TTC549 (cell line): ENCODE data around the gene PLEKHJ1.

Experiments used
- FAIRE-seq: peaks from 2 replicates; lab custom pipeline; 2012; peaks lifted over from hg19 to GRCh38; lab: Jason Lieb, UNC

Gene PLEKHJ1

DNA sequence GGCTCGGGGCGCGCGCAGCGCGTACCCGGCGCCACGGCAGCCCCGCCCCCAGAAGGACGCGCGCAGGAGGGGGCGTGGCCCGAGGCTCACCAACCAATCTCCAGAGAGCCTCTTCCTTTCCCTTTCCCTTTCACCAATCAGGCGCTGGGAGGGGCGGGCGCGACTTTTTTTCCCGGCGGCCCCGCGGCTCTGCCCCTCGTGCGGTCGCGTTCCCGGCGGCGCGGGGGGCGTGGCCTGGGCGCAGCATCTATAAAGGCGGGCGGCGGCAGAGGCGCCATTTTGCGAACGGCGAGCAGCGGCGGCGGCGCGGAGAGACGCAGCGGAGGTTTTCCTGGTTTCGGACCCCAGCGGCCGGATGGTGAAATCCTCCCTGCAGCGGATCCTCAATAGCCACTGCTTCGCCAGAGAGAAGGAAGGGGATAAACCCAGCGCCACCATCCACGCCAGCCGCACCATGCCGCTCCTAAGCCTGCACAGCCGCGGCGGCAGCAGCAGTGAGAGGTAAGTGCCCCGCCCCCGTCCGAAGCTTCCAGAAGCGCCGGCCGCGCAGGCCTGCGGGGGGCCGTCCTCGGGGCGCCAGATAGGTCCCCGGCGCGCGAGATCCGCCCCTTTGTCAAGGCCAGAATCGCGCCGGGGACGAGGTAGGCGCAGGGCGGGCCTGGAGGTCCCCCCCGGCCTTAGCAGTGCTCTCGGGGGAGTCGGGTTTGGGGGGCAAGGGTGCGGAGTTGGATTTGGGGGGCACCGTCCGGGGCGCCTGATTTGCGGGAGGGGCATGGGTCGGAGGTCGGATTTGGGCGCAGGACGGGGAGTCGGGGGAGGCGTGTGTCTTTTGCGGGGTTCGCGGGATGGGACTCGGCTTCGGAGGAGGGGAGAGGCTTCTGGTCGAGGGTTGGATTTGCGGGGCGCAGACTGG lies 33.4 kb upstream of the PLEKHJ1 start:
- no peak for FAIRE-seq

DNA sequence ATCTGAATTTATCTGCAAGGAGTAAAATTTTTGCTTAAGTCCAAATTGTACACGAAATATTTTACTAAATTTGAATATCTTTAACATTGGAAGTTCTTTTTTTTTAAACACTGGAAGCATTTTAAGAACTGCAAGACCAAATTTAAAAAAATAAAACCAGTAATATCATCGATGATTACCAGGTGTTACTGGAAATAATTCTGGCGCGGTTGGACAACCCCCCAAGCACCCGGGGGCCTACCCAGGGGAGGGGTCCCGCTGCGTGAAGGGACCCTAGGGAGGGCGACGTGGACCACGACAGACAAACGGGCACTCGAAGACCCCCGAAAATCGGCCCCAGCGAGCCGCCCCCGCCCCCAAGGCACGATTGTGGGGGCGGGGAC lies 32.7 kb upstream of the PLEKHJ1 start:
- no peak for FAIRE-seq

DNA sequence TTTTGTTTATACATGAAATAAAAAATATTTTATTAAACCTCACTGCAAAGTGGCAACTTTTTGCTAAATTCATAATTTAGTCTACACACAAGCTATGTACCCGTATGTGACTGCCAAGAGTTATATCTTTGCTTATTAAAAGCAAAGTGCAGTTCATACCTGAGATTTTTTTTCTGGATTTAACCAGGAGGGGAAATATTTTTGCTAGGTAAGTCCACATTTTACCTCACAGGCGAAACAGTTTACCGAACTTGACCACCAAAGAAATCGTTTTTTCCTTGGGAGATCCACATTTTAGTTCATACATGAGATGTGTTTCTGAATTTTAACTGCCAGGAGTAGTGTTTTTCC lies 32.3 kb upstream of the PLEKHJ1 start:
- FAIRE-seq = no peak

DNA sequence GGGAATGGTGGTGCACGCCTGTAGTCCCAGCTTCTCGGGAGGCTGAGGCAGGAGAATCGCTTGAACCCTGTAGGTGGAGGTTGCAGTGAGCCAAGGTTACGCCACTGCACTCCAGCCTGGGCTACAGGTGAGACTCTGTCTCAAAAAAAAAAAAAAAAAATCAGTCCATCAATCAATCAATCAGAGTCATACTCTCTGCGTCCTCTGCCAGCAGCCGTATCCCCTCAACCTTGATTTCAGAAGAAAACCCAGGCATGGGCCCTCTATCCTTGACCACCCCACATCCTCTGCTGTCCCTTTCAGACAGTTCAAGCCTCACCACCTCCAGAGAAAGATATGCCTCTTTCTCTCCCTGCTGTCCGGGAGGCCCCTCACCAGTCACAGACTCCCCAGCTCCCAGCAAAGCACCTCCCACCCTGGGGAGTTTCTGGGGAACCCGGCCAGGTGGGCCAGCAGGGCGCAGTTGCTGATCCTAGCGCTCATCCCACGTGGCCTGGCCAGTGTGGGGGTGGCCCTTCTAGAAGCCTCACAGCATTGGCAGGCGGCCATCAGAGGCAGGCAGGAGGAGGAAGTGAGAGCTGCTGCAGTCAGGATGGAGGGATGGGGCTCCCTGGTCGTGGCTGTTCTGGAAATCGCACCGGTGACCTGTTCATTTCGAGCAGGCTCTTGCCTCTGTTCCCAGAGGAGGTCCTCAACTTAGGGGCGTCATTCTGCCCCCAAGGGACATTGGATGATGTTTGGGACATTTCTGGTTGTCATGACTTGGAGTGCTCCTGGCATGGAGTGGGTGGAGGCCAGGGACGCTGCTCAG lies 30.3 kb upstream of the PLEKHJ1 start:
- FAIRE-seq = no peak

DNA sequence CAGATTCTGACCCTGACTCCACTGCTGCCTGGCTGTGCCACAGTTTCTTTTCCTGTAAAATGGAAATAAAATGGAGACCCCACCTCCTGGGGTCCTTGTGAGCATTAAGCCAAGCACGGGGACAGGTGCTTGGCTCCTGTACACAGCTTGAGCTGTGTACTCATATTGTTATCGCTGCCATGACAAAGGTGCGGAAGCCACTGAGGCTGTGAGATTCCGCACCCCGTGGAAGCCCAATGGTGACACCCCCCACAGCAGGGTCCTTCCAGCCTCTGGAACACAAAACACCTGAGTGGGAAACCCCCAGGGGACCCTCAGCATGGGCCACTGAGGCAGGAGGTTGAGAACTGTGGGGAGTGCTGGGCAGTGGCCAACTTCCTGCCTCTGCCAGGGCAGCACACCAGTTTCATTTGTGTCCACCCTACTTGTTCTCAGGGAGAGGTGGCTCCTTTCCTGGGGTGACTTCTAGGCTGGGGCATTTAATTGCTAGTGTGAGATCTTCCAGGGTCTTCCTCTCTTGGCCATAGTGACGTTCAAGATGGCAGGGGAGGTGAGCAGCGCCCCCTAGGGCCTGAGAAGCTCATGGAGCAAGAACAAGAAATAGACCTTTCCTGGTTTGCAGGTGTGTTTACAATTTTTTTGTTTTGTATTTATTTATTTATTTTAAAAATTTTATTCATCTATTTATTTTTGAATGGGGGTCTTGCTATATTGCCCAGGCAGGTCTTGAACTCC lies 25.5 kb upstream of the PLEKHJ1 start:
- no peak for FAIRE-seq

DNA sequence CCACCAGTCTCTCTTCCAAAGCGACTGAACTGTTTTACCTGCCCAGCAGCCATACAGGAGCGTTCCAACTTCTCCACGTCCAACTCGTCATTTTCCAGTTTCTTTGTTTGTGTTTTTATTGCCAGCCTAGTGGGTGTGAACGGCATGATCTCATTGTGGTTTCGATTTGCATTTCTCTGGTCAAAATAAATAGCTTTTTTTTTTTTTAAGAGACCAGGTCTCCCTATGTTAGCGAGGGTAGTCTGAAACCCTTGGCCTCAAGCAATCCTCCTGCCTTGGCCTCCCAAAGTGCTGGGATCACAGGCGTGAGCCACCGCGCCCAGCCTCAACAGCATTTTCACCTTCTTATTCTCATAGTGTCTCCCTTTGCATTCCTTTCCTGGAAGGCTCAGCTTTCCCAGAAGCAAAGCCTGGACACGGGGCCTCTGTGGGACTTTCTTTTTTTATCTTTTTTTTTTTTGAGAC lies 24.2 kb upstream of the PLEKHJ1 start:
- no peak for FAIRE-seq

DNA sequence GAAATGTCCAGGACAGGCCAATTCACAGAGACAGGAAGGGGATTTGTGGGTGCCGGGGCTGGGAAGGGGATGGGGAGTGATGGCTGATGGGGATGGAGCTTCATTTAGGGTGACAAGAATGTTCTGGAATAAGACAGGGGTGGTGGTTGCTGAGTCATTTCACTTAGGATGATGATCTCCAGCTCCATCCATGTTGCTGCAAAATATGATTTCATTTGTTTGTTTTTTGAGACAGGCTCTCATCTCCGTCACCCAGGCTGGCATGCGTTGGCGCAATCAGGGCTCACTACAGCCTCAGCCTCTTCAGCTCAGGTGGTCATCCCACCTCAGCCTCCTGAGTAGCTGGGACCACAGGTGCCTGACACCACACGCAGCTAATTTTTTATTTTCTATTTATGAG lies 23.2 kb upstream of the PLEKHJ1 start:
- no peak for FAIRE-seq

DNA sequence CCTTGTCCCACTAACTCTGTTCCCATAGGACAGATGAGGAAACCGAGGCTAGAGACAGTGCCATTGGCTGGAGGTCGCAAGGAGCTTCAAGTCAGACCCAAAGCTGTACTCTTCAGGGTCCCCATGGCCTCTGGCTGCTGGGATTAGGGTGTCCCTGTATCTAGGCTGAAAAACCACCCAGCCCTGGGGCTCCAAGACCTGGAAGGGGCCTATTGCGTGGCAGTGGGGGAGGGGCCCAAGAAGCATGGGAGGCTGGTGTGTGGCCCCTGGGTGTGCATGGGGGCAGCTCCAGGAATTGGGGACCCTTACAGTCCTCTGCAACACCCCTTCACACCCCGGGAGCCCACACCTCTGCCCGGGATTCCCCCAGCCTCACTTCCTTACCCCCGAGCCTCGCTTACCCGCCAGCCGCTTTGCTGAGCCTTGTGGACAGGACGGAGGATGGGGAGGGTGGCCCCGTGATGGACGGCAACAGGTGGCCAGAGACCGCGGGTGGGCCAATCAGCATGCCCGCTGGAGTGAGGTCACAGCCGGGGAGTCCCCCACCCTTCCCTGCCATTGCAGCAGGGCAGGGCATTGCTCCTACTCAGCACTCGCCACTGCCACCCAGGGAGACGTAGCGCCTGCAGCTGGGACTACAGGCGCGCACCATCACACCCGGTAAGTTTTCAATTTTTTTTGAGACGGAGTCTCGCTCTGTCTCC lies 20.0 kb upstream of the PLEKHJ1 start, which contains the start of gene JSRP1:
Gene JSRP1, minus strand, starts transcription at position 436 of the 704 bp plus-strand sequence. CDS start 1,103 bp downstream, outside the sequence.
- FAIRE-seq = no peak

DNA sequence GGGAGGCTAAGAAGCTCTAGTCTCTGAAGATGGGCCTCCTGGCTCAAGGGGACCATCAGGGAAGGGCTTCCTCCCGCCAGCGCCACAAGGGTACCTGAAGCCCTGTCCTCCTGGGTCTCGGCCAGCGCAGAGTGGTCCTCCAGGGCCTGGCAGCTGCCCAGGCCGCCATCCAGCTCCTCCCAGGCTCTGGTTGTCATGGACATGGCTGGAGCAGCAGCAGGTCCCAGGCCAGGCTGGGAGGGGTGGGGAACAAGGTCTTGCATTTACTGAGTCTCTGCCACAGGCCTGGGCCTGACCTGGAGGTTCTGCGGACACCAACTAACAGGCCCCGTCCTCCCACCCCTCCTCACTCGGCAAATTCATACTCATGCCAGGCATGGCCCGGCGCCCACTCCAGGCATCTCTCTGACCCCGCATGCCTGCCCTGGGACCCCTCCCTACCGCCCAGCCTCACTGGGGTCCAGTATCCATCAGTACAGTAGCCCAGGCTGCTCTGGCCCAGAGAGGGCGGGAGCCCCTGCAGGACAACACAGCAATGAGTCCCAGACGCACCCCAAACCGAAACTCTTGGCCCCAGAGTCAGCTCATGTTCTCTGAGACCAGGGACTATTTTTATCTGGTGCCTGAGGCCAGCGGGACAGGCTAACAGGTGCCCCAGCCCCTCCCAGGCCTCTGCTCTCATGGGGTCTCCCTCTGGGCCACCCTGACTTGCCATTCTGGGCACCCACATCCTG lies 19.1 kb upstream of the PLEKHJ1 start:
- no peak for FAIRE-seq

DNA sequence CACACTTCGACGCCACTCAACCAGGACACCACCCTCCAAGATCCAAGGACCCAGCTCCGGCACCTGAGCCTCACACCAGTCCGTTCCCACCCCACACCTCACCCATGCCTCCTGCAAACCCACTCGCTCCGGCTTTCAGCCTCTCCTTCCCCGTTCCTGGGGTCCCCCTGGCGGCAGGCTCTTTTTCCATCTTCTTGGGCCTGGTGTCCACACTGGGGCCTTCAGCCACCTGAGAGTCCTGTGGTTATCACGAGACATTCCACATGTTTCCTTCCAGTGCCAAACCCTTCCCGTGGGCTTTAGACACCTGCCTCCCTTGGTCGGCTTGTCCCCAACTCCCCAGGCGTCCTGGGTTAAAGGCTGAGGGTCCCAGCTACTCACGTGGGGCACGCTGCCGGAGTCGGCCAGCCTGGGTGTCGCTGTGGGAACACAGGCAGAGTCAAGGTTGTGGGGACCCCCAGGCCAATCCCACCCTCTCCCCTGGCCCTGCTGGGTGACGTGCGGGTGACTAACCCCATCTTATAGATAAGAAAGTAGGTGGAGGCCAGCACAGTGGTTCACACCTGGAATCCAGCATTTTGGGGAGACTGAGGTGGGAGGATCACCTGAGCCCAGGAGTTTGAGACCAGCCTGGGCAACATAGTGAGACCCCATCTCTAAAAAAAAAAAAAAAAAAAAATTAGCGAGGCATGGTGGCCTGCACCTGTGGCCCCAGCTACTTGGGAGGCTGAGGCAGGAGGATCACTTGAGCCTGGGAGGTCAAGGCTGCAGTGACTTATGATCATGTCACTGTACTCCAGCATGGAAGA lies 18.1 kb upstream of the PLEKHJ1 start:
- no peak for FAIRE-seq

DNA sequence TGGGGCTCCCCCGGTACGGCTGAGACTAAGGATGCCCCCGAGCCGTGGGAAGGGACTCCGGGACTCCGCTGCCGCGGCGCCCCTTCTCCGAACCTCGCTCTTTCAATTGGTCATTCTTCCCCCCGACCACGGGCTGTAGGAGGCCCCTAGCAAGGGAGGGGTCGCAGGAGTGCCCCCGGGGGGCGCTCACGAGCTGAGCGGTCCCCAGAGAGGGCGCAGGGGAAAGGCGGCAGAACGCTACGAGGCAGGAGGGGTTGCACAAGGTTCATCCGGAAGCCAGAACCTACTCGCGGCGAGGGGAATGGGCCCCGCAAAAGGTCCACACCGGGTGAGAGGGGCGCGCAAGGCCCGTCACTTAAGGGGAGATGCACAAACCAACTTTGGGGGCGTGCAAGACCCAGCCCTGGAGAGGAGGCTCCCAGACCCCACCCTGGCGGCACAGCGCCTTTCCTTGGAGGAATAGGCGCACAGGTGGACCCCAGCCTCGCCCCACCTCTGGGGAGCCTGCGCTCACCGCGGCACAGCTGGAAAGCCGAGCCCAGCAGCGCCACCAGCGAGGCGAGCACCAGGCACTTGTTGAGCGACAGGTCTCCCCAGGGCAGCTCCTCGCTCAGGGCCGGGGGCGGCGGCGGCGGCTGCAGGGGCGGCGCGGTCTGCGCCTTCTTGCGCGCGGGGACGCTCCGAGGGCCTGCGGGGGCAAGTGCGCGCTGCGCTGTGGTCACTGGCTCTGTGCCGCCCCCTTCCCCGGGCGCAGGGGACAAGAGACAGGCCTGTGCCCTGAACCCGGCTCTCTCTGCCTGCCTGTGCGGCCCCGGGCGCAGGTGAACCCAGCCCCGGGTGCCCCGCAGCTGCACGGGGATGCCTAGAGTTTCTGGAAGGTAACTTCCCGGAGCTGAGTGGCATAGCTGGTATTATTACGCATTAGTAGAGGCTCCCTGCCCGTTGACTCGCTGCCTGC lies 17.3 kb upstream of the PLEKHJ1 start:
- no peak for FAIRE-seq

DNA sequence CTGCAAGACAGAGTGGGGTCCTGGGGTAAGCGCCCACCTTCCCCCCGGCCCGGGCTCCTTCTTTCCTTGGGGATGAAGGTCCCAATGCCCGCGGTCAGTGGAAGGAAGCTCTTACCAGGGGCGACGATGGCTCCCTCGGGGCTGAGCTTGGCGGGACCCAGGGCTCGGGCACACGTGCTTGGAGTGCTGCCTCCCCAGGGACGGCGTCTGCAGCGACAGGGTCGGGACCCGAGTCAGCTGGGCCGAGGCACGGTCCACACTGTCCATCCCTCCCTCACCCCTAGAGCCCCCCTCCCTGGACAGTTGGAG lies 16.6 kb upstream of the PLEKHJ1 start:
- no peak for FAIRE-seq

DNA sequence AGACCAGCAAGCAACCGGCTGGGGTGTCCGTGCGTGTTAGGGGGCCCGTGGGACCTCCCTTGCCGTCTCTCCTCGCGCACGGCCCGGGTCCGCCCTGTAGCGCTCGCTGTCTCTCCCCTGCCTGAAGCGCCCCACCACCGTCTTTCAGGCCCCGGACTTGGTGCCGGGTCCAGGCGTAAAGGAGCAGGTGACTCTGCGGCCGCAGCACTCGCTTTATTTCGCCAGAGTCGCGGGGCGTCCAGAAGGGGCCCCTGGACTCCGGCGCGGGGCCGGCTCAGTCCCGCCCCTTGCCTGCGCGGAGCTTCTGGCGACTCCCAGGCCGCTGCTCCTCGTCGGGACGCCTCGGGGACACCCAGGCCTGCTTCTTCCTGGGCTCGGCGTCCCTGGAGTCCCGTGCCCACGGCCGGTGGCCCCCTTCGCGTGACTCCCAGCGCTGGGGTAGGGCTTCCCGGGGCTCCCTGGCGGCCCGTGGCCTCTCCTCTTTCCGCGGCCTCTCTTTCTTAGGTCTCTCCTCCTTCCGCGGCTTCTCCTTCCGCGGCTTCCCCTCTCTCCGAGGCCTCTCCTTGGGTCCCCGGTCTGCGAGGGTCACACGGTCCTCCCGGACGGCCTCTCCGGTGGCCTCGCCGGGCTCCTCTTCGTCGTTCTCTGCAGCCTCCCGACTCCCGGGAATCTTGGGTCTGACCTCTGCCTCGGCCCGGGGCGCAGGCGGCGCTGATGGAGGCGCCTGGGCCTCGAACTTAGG lies 16.1 kb upstream of the PLEKHJ1 start:
- FAIRE-seq = no peak

DNA sequence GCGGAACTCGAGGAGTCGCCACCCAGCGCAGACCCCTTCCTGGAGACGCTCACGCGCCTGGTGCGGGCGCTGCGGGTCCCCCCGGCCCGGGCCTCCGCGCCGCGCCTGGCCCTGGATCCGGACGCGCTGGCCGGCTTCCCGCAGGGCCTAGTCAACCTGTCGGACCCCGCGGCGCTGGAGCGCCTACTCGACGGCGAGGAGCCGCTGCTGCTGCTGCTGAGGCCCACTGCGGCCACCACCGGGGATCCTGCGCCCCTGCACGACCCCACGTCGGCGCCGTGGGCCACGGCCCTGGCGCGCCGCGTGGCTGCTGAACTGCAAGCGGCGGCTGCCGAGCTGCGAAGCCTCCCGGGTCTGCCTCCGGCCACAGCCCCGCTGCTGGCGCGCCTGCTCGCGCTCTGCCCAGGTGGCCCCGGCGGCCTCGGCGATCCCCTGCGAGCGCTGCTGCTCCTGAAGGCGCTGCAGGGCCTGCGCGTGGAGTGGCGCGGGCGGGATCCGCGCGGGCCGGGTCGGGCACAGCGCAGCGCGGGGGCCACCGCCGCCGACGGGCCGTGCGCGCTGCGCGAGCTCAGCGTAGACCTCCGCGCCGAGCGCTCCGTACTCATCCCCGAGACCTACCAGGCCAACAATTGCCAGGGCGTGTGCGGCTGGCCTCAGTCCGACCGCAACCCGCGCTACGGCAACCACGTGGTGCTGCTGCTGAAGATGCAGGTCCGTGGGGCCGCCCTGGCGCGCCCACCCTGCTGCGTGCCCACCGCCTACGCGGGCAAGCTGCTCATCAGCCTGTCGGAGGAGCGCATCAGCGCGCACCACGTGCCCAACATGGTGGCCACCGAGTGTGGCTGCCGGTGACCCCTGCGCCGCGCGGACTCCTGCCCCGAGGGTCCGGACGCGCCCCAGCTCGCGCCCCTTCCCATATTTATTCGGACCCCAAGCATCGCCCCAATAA lies 15.3 kb upstream of the PLEKHJ1 start:
- no peak for FAIRE-seq

DNA sequence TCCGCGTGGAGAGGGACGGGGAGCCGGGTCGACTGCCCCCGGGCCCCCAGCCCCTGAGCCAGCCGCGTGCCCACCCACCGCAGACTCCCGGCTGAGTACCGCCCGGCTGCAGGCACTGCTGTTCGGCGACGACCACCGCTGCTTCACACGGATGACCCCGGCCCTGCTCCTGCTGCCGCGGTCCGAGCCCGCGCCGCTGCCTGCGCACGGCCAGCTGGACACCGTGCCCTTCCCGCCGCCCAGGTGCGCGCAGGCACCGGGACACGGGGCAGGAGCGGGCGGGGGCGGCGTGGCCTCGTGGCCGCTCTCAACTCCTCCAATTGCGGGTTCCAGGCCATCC lies 14.6 kb upstream of the PLEKHJ1 start:
- no peak for FAIRE-seq

DNA sequence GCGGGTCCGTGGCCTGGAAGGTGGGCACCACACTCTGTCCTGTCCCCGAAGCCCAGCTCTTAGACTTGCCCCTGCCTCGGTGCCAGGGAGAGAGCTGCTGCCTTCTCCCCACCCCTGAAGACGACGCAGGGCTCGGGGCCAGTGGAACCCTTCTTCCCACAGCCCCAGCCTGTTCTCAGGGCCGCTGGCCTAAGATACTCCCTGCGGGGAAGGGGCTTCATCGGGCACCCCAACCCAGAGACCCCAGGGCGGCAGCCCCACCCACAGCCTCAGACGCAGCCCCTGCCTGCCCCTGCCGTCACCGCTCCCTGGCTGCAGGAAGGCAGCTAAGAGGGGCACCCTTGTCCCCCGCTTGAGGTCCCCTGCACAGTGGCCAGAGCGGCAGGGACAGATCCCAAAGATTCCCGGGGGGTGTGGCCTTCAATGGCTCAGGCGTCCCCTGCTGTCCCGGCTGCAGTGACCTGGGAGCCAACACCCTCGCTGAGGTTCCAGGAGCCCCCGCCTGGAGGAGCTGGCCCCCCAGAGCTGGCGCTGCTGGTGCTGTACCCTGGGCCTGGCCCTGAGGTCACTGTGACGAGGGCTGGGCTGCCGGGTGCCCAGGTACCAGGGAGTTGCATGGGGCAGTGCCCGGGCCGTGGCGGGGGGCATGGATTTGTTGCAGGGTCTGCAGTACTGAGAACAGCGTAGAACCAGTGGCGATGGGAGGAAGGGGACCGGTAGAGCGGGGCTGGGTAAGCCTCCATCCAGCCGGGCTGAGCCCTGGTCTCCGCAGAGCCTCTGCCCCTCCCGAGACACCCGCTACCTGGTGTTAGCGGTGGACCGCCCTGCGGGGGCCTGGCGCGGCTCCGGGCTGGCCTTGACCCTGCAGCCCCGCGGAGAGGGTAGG lies 14.0 kb upstream of the PLEKHJ1 start:
- FAIRE-seq = no peak
